Epithelial cell of esophagus (primary cell): ENCODE data around the gene CROCC.
"Not testable (repeated sequence)": the region's sequence is repeated elsewhere in the genome, so short reads cannot be mapped to it uniquely, and the experiment has no call there.

Experiments
- DNase-seq: peaks from one replicate; pipeline ENCODE4 v3.0.0; 2010; ENCODE audit warnings: low read depth
- H3K4me3 ChIP-seq: 2 replicates; pipeline ENCODE4 v1.5.1; 2011; ENCODE audit warnings: mild to moderate bottlenecking, low read length, control low read depth
- CTCF ChIP-seq: IDR thresholded peaks from 2 replicates; pipeline ENCODE4 v1.5.1; 2011; ENCODE audit warnings: low read depth, mild to moderate bottlenecking, low read length, control low read depth, inconsistent platforms; ENCODE audit not compliant: insufficient read depth; ENCODE audit errors: missing control alignments

Gene CROCC

GRCh38 chr1:16924216-16924918 lies 2.6 kb downstream of the CROCC start:
- no peak overlapping the region for H3K4me3 ChIP-seq
- no peak for DNase-seq
- TF ChIP-seq CTCF = no peak

- no peak for DNase-seq
- peak overlapping the region; percentile 3 for H3K4me3 ChIP-seq
- TF ChIP-seq CTCF = peak; percentile 34
Measured at GRCh38 chr1:16924919-16925477, 3.3 kb downstream of the CROCC start.

- DNase-seq = peak; percentile 95
- H3K4me3 ChIP-seq = no peak overlapping the region
- peak; percentile 48 for TF ChIP-seq CTCF
Measured at GRCh38 chr1:16925635-16926490, 4.1 kb downstream of the CROCC start.

- TF ChIP-seq CTCF = no peak
- no peak overlapping the region for H3K4me3 ChIP-seq
- DNase-seq = no peak
Measured at GRCh38 chr1:16926491-16927073, 4.9 kb downstream of the CROCC start.

GRCh38 chr1:16927256-16927655 lies 5.5 kb downstream of the CROCC start:
- no peak overlapping the region for H3K4me3 ChIP-seq
- TF ChIP-seq CTCF = no peak
- no peak for DNase-seq

- H3K4me3 ChIP-seq = no peak overlapping the region
- DNase-seq = no peak
- no peak for TF ChIP-seq CTCF
Measured at GRCh38 chr1:16927711-16928485, 6.2 kb downstream of the CROCC start.

GRCh38 chr1:16929146-16930041 lies 7.7 kb downstream of the CROCC start:
- not testable (repeated sequence) for H3K4me3 ChIP-seq
- DNase-seq = peak; percentile 82

GRCh38 chr1:16931206-16931934 lies 9.6 kb downstream of the CROCC start:
- not testable (repeated sequence) for DNase-seq

More at GRCh38 chr1:16931206-16931934, 9.6 kb downstream of the CROCC start:
- H3K4me3 ChIP-seq = not testable (repeated sequence)
